Stimulated activated CD4-positive, alpha-beta T cell treated with anti-CD3 and anti-CD28 coated beads, Interleukin-4, amount 100 ng/mL, for 4 hours (primary cell): Measurements from ENCODE around the gene CDR2L.
"Not testable (repeated sequence)": the region's sequence is repeated elsewhere in the genome, so short reads cannot be mapped to it uniquely, and the experiment has no call there.

Experiments used
- DNase-seq, 2 experiments: peaks; one replicate each; pipeline ENCODE4 v3.0.0-alpha.2; 2020

The CDR2L gene

GRCh38 chr17:74960570-74961342, 26.7 kb upstream of the CDR2L start:
- peak; percentile 49 to 51 for DNase-seq

GRCh38 chr17:74961657-74962350, 25.6 kb upstream of the CDR2L start:
- DNase-seq, result peak; percentile 75 to 83

GRCh38 chr17:74962622-74963394, 24.6 kb upstream of the CDR2L start:
- no peak for DNase-seq

- DNase-seq, result no peak
Observed at GRCh38 chr17:74963656-74964055, 23.8 kb upstream of the CDR2L start.

- DNase-seq, result no peak
Observed at GRCh38 chr17:74964246-74964761, 23.1 kb upstream of the CDR2L start.

- no peak for DNase-seq
Observed at GRCh38 chr17:74964988-74965622, 22.3 kb upstream of the CDR2L start.

- no peak for DNase-seq
Observed at GRCh38 chr17:74968361-74968780, 19.1 kb upstream of the CDR2L start.

- not testable (repeated sequence) for DNase-seq
Observed at GRCh38 chr17:74969501-74969900, 17.9 kb upstream of the CDR2L start.

GRCh38 chr17:74970395-74970794, 17.0 kb upstream of the CDR2L start:
- DNase-seq, result no peak

- DNase-seq, result no peak
Observed at GRCh38 chr17:74971069-74971841, 16.2 kb upstream of the CDR2L start.

- DNase-seq, result no peak
Observed at GRCh38 chr17:74971842-74972106, 15.7 kb upstream of the CDR2L start.

- peak; percentile 76 to 84 for DNase-seq
Observed at GRCh38 chr17:74972107-74972972, 15.1 kb upstream of the CDR2L start, which contains the start of gene HID1. Gene HID1, minus strand, starts transcription at chr17:74972759. Its CDS starts 103 bp downstream, at chr17:74972656.

- no peak for DNase-seq
Observed at GRCh38 chr17:74972973-74973328, 14.5 kb upstream of the CDR2L start.

GRCh38 chr17:74975943-74976342, 11.5 kb upstream of the CDR2L start:
- DNase-seq, result no peak

GRCh38 chr17:74977802-74978201, 9.6 kb upstream of the CDR2L start:
- no peak for DNase-seq

GRCh38 chr17:74978240-74978639, 9.2 kb upstream of the CDR2L start:
- DNase-seq, result no peak

- DNase-seq, result no peak
Observed at GRCh38 chr17:74979408-74980146, 7.9 kb upstream of the CDR2L start.

- no peak for DNase-seq
Observed at GRCh38 chr17:74981318-74981978, 6.0 kb upstream of the CDR2L start.

GRCh38 chr17:74981979-74982662, 5.3 kb upstream of the CDR2L start:
- DNase-seq, result peak; percentile 75
